ENCODE results near the gene GTF3C1. TPM values are rescaled to one million over a fixed set of nuclear protein-coding genes. Genes with fewer than 3 reads are reported as not detected.

Gene GTF3C1
- total RNA-seq, 1 experiment from 2014 or later: 46.6 TPM

DNA sequence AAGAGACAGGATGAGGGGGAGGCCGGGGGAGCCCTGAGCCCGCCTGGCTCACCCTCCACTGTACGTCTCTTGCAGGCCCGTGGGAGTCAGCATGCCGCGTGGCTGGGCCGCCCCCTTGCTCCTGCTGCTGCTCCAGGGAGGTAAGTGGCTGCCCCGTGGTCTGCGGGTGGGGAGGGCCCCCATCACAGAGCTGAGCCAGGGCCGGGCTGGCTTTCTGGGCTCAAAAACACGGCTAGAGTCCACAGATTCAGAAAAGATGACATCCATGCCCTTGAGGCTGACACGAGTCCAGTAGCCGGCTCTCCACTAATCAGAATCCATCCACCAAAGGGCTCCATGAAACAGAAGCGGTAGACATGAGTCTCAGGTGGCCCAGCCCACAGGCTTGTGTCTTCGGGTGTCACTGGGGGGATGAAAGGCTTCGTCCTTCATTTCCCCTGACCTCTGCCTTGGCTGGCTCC lies 119.7 kb downstream of the GTF3C1 start:
- no peak for DNase-seq
- H3K79me2 ChIP-seq (ENCODE audit: low read length): no peaks in the 10 kb centered on the region
- no peaks in the 10 kb centered on the region for H4K20me1 ChIP-seq (ENCODE audit: insufficient read depth, low read depth, low read length)
- H3K4me1 ChIP-seq (ENCODE audit: low read length): peaks cover 8% of the 10 kb centered on the region
- no peaks in the 10 kb centered on the region for H3K36me3 ChIP-seq (ENCODE audit: insufficient read depth, low read length)
- no peak overlapping the region for H2AFZ ChIP-seq (ENCODE audit: low read length)
- no peak overlapping the region for H3K4me3 ChIP-seq (ENCODE audit: low read length)
- no peak overlapping the region for H3K4me2 ChIP-seq (ENCODE audit: low read depth, low read length, poor library complexity, severe bottlenecking)
- no peak overlapping the region for H3K27ac ChIP-seq (ENCODE audit: low read length)
- H3K9me2 ChIP-seq (replicated peaks; ENCODE audit: insufficient read depth, low read length): no peaks in the 10 kb centered on the region
- no peak overlapping the region for H3K9ac ChIP-seq (ENCODE audit: low read length)
- H3K27me3 ChIP-seq (ENCODE audit: low read length): no peaks in the 10 kb centered on the region
- H3K9me3 ChIP-seq (ENCODE audit: low read length): no peaks in the 10 kb centered on the region

- Histone ChIP-seq H3K9me2 (replicated peaks; ENCODE audit: insufficient read depth, low read length) (no peaks in the 10 kb centered on the region), H3K4me2 (ENCODE audit: low read depth, low read length, poor library complexity, severe bottlenecking) (no peak overlapping the region), H3K36me3 (ENCODE audit: insufficient read depth, low read length) (no peaks in the 10 kb centered on the region), H3K4me1 (ENCODE audit: low read length) (peaks cover 8% of the 10 kb centered on the region), H3K9ac (ENCODE audit: low read length) (no peak overlapping the region), H3K4me3 (ENCODE audit: low read length) (no peak overlapping the region), H4K20me1 (ENCODE audit: insufficient read depth, low read depth, low read length) (no peaks in the 10 kb centered on the region), H3K79me2 (ENCODE audit: low read length) (no peaks in the 10 kb centered on the region), H3K27me3 (ENCODE audit: low read length) (no peaks in the 10 kb centered on the region), H3K9me3 (ENCODE audit: low read length) (no peaks in the 10 kb centered on the region), H2AFZ (ENCODE audit: low read length) (no peak overlapping the region), H3K27ac (ENCODE audit: low read length) (no peak overlapping the region)
- DNase-seq: no peak
These were observed 120.3 kb downstream of the GTF3C1 start for GRCh38 chr16:27429330-27429871.

- no peaks in the 10 kb centered on the region for H3K9me3 ChIP-seq (ENCODE audit: low read length)
- DNase-seq: peak; percentile 51
- no peaks in the 10 kb centered on the region for H3K27me3 ChIP-seq (ENCODE audit: low read length)
- no peaks in the 10 kb centered on the region for H3K79me2 ChIP-seq (ENCODE audit: low read length)
- no peaks in the 10 kb centered on the region for H4K20me1 ChIP-seq (ENCODE audit: insufficient read depth, low read depth, low read length)
- no peak overlapping the region for H3K4me3 ChIP-seq (ENCODE audit: low read length)
- no peaks in the 10 kb centered on the region for H3K36me3 ChIP-seq (ENCODE audit: insufficient read depth, low read length)
- no peak overlapping the region for H2AFZ ChIP-seq (ENCODE audit: low read length)
- no peak overlapping the region for H3K4me2 ChIP-seq (ENCODE audit: low read depth, low read length, poor library complexity, severe bottlenecking)
- H3K4me1 ChIP-seq (ENCODE audit: low read length): peaks cover 8% of the 10 kb centered on the region
- H3K9ac ChIP-seq (ENCODE audit: low read length): no peak overlapping the region
- H3K9me2 ChIP-seq (replicated peaks; ENCODE audit: insufficient read depth, low read length): no peaks in the 10 kb centered on the region
- H3K27ac ChIP-seq (ENCODE audit: low read length): no peak overlapping the region
These were observed 121.5 kb downstream of the GTF3C1 start for GRCh38 chr16:27428026-27428785.

GRCh38 chr16:27427538-27427937 lies 122.2 kb downstream of the GTF3C1 start:
- Histone ChIP-seq H4K20me1 (ENCODE audit: insufficient read depth, low read depth, low read length) (no peaks in the 10 kb centered on the region), H3K27ac (ENCODE audit: low read length) (no peak overlapping the region), H3K9me2 (replicated peaks; ENCODE audit: insufficient read depth, low read length) (no peaks in the 10 kb centered on the region), H2AFZ (ENCODE audit: low read length) (no peak overlapping the region), H3K36me3 (ENCODE audit: insufficient read depth, low read length) (no peaks in the 10 kb centered on the region), H3K9me3 (ENCODE audit: low read length) (peaks cover 3% of the 10 kb centered on the region; the same call in 1 of the 2 replicates), H3K27me3 (ENCODE audit: low read length) (no peaks in the 10 kb centered on the region), H3K9ac (ENCODE audit: low read length) (no peak overlapping the region), H3K4me3 (ENCODE audit: low read length) (no peak overlapping the region; the same call in 1 of the 2 replicates), H3K79me2 (ENCODE audit: low read length) (no peaks in the 10 kb centered on the region), H3K4me1 (ENCODE audit: low read length) (peaks cover 8% of the 10 kb centered on the region), H3K4me2 (ENCODE audit: low read depth, low read length, poor library complexity, severe bottlenecking) (no peak overlapping the region)
- no peak for DNase-seq

GRCh38 chr16:27426423-27427408 lies 123.0 kb downstream of the GTF3C1 start:
- peaks cover 8% of the 10 kb centered on the region for H3K4me1 ChIP-seq (ENCODE audit: low read length)
- no peak overlapping the region for H3K9ac ChIP-seq (ENCODE audit: low read length)
- H2AFZ ChIP-seq (ENCODE audit: low read length): no peak overlapping the region
- no peaks in the 10 kb centered on the region for H3K9me2 ChIP-seq (replicated peaks; ENCODE audit: insufficient read depth, low read length)
- peaks cover 11% of the 10 kb centered on the region; the same call in 1 of the 2 replicates for H3K9me3 ChIP-seq (ENCODE audit: low read length)
- peaks cover under 1% of the 10 kb centered on the region; the same call in 1 of the 2 replicates for H3K36me3 ChIP-seq (ENCODE audit: insufficient read depth, low read length)
- no peak overlapping the region for H3K4me2 ChIP-seq (ENCODE audit: low read depth, low read length, poor library complexity, severe bottlenecking)
- no peaks in the 10 kb centered on the region for H3K27me3 ChIP-seq (ENCODE audit: low read length)
- no peaks in the 10 kb centered on the region for H4K20me1 ChIP-seq (ENCODE audit: insufficient read depth, low read depth, low read length)
- peak; percentile 69 for DNase-seq
- H3K79me2 ChIP-seq (ENCODE audit: low read length): no peaks in the 10 kb centered on the region
- no peak overlapping the region; the same call in 1 of the 2 replicates for H3K4me3 ChIP-seq (ENCODE audit: low read length)
- no peak overlapping the region for H3K27ac ChIP-seq (ENCODE audit: low read length)

- H2AFZ ChIP-seq (ENCODE audit: low read length): no peak overlapping the region
- H3K4me2 ChIP-seq (ENCODE audit: low read depth, low read length, poor library complexity, severe bottlenecking): no peak overlapping the region
- H3K4me1 ChIP-seq (ENCODE audit: low read length): peaks cover 8% of the 10 kb centered on the region
- H4K20me1 ChIP-seq (ENCODE audit: insufficient read depth, low read depth, low read length): no peaks in the 10 kb centered on the region
- peaks cover 3% of the 10 kb centered on the region; the same call in 1 of the 2 replicates for H3K36me3 ChIP-seq (ENCODE audit: insufficient read depth, low read length)
- DNase-seq: no peak
- no peaks in the 10 kb centered on the region for H3K27me3 ChIP-seq (ENCODE audit: low read length)
- no peak overlapping the region for H3K4me3 ChIP-seq (ENCODE audit: low read length)
- no peaks in the 10 kb centered on the region for H3K79me2 ChIP-seq (ENCODE audit: low read length)
- H3K9me3 ChIP-seq (ENCODE audit: low read length): peaks cover 15% of the 10 kb centered on the region; the same call in 1 of the 2 replicates
- no peaks in the 10 kb centered on the region for H3K9me2 ChIP-seq (replicated peaks; ENCODE audit: insufficient read depth, low read length)
- no peak overlapping the region for H3K27ac ChIP-seq (ENCODE audit: low read length)
- H3K9ac ChIP-seq (ENCODE audit: low read length): no peak overlapping the region
These were observed 123.8 kb downstream of the GTF3C1 start for GRCh38 chr16:27425961-27426360.

DNA sequence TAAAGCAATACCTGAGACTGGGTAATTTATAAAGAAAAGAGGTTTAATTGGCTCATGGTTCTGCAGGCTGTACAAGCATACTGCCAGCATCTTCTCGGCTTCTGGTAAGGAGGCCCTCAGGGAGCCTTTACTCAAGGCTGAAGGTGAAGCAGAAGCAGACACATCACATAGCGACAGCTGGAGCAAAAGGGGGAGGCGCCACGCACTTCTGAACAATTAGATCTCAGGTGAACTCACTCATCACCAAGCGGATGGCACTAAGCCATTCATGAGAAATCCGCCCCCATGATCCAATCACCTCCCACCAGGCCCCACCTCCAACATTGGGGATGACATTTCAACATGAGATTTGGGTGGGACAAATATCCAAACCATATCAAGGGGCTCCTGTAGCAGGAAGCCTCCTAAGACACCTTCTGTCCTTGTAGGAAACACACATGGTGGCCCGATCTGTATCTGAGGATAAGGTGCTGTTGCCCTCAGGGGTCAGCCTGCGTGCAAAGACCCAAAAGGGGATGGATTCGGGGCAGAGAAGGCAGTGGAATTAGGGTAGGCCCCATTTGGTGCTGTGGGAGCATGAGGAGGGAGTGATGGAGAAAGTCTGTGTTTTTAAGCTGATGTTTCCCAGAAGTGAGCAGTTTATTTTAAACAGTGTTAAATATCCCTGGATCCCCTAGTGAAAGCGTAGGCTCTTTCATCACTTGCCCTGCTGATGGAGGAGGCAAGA lies 124.8 kb downstream of the GTF3C1 start:
- no peak overlapping the region for H3K27ac ChIP-seq (ENCODE audit: low read length)
- no peaks in the 10 kb centered on the region for H3K9me2 ChIP-seq (replicated peaks; ENCODE audit: insufficient read depth, low read length)
- H3K36me3 ChIP-seq (ENCODE audit: insufficient read depth, low read length): peaks cover 3% of the 10 kb centered on the region; the same call in 1 of the 2 replicates
- no peak for DNase-seq
- H3K4me2 ChIP-seq (ENCODE audit: low read depth, low read length, poor library complexity, severe bottlenecking): no peak overlapping the region
- H3K4me1 ChIP-seq (ENCODE audit: low read length): peaks cover 8% of the 10 kb centered on the region
- no peak overlapping the region for H3K9ac ChIP-seq (ENCODE audit: low read length)
- H3K9me3 ChIP-seq (ENCODE audit: low read length): peaks cover 15% of the 10 kb centered on the region; the same call in 1 of the 2 replicates
- H4K20me1 ChIP-seq (ENCODE audit: insufficient read depth, low read depth, low read length): no peaks in the 10 kb centered on the region
- H3K79me2 ChIP-seq (ENCODE audit: low read length): no peaks in the 10 kb centered on the region
- H2AFZ ChIP-seq (ENCODE audit: low read length): no peak overlapping the region
- no peaks in the 10 kb centered on the region for H3K27me3 ChIP-seq (ENCODE audit: low read length)
- no peak overlapping the region for H3K4me3 ChIP-seq (ENCODE audit: low read length)
